Measurements from ENCODE around the gene MRPL20.

The MRPL20 gene

DNA sequence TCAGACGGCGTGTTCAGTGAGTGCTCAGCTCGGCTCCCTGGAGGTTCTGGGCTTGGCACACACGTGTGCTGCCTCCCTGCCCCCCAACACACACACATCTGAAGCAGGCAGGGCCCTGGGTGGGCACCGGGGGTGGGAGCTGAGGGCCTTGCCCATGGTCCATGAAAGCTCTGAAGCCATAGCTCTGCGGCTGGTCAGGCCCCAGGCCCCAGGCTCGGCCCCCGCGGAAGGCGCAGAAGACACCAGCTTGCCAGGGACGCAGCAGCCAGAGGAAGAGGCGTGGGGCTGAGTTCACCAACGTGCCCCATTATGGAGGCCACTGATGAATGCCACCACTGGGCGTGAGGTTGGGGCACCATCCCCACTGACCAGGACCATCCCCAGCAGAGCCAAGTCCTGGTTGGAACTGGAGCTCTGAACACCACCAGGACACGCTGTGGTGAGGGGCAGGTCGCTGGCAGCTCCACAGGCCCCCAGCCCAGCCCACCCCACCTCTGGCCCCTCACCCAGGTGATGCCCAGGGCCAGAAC is 36.3 kb downstream of the MRPL20 start:
- no peak for TF ChIP-seq EP300 (IDR thresholded peaks at IDR 0.05; ENCODE audit: borderline replicate concordance)
- TF ChIP-seq NFIC (IDR thresholded peaks at IDR 0.05): no peak
- TF ChIP-seq EGR1 (IDR thresholded peaks at IDR 0.05): no peak
- TF ChIP-seq FOXM1 (IDR thresholded peaks at IDR 0.05; ENCODE audit: borderline replicate concordance, low read depth): no peak
- no peak for TF ChIP-seq CEBPB (IDR thresholded peaks at IDR 0.05)
- TF ChIP-seq TCF12 (IDR thresholded peaks at IDR 0.05; ENCODE audit: low read depth): no peak
- no peak for TF ChIP-seq CREB1 (IDR thresholded peaks at IDR 0.05; ENCODE audit: low read depth)
- TF ChIP-seq, protein P1, sequence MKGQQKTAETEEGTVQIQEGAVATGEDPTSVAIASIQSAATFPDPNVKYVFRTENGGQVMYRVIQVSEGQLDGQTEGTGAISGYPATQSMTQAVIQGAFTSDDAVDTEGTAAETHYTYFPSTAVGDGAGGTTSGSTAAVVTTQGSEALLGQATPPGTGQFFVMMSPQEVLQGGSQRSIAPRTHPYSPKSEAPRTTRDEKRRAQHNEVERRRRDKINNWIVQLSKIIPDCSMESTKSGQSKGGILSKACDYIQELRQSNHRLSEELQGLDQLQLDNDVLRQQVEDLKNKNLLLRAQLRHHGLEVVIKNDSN (IDR thresholded peaks at IDR 0.05): no peak
- TF ChIP-seq YY1 (IDR thresholded peaks at IDR 0.05; ENCODE audit: low read depth): no peak

DNA sequence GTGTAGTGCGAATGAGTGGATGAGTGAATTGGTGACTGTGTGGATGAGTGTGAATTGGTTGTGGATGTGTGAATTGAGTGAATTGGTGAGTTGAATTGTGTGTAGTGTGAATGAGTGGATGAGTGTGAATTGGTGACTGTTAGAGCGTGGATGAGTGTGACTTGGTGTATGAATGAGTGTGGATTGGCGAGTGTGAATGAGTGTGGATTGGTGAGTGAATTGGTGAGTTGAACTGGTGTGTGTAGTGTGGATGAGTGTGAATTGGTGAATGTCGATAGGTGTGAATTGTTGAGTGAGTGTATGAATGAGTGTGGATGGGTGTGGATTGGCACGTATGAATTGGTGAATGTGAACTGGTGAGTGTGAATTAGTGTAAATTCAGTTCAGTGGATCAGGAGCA is 39.8 kb downstream of the MRPL20 start:
- TF ChIP-seq RAD21 (IDR thresholded peaks at IDR 0.05; ENCODE audit: low read depth): no peak

GRCh38 chr1:1366699-1367066 is 40.4 kb downstream of the MRPL20 start:
- TF ChIP-seq YY1 (IDR thresholded peaks at IDR 0.05; ENCODE audit: low read depth): no peak
- TF ChIP-seq, protein P2, sequence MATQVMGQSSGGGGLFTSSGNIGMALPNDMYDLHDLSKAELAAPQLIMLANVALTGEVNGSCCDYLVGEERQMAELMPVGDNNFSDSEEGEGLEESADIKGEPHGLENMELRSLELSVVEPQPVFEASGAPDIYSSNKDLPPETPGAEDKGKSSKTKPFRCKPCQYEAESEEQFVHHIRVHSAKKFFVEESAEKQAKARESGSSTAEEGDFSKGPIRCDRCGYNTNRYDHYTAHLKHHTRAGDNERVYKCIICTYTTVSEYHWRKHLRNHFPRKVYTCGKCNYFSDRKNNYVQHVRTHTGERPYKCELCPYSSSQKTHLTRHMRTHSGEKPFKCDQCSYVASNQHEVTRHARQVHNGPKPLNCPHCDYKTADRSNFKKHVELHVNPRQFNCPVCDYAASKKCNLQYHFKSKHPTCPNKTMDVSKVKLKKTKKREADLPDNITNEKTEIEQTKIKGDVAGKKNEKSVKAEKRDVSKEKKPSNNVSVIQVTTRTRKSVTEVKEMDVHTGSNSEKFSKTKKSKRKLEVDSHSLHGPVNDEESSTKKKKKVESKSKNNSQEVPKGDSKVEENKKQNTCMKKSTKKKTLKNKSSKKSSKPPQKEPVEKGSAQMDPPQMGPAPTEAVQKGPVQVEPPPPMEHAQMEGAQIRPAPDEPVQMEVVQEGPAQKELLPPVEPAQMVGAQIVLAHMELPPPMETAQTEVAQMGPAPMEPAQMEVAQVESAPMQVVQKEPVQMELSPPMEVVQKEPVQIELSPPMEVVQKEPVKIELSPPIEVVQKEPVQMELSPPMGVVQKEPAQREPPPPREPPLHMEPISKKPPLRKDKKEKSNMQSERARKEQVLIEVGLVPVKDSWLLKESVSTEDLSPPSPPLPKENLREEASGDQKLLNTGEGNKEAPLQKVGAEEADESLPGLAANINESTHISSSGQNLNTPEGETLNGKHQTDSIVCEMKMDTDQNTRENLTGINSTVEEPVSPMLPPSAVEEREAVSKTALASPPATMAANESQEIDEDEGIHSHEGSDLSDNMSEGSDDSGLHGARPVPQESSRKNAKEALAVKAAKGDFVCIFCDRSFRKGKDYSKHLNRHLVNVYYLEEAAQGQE (IDR thresholded peaks at IDR 0.05; ENCODE audit: low read depth): no peak
- TF ChIP-seq TEAD4 (IDR thresholded peaks at IDR 0.05): no peak
- no peak for TF ChIP-seq EP300 (IDR thresholded peaks at IDR 0.05; ENCODE audit: borderline replicate concordance)
- no peak for TF ChIP-seq RAD21 (IDR thresholded peaks at IDR 0.05; ENCODE audit: low read depth)
- no peak for TF ChIP-seq NFIC (IDR thresholded peaks at IDR 0.05)

DNA sequence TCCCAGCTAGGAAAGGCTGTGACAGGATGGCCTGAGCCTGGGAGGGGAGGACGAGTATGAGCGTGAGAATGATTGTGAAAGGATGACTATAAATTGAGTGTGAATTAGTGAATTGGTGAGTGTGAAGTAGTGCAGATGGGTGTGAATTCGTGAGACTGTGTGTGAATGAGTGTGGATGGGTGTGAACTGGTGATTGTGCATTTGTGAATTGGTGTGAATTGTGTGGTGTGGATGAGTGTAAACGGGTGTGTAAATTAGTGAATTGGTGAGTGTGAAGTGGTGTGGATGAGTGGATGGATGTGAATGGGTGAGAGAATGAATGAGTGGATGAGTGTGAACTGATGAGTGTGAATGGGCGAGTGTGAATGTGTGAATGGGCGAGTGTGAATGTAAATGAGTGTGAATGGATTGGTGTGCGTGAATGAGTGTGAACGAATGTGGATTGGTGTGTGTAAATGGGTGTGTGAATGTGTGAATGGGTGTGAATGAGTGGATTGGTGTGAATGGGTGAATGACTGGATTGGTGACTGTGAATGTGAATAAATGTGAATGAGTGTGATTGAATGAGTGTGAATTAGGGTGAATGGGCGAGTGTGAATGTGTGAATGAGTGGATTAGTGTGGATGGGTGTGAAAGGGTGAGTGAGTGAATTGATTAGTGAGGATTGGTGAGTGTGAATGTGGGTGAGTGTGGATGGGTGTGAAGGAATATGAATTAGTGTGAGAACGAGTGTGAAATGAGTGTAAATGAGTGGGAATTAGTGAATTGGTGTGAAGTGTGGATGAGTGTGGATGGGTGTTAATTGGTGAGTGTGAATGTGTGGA is 41.0 kb downstream of the MRPL20 start:
- no peak for TF ChIP-seq TCF12 (IDR thresholded peaks at IDR 0.05; ENCODE audit: low read depth)
- no peak for TF ChIP-seq EP300 (IDR thresholded peaks at IDR 0.05; ENCODE audit: borderline replicate concordance)
- TF ChIP-seq TEAD4 (IDR thresholded peaks at IDR 0.05): no peak
- no peak for TF ChIP-seq RAD21 (IDR thresholded peaks at IDR 0.05; ENCODE audit: low read depth)
- no peak for TF ChIP-seq TAF1 (IDR thresholded peaks at IDR 0.05; ENCODE audit: low read depth)
- no peak for TF ChIP-seq MAX (IDR thresholded peaks at IDR 0.05)
- TF ChIP-seq, protein P1 (IDR thresholded peaks at IDR 0.05): no peak
- TF ChIP-seq EGR1 (IDR thresholded peaks at IDR 0.05): no peak
- no peak for TF ChIP-seq NFIC (IDR thresholded peaks at IDR 0.05)
- TF ChIP-seq ZBTB7A (IDR thresholded peaks at IDR 0.05; ENCODE audit: low read depth): no peak
- TF ChIP-seq CREB1 (IDR thresholded peaks at IDR 0.05; ENCODE audit: low read depth): no peak
- no peak for TF ChIP-seq YY1 (IDR thresholded peaks at IDR 0.05; ENCODE audit: low read depth)
- TF ChIP-seq CEBPB (IDR thresholded peaks at IDR 0.05): no peak
- TF ChIP-seq FOXM1 (IDR thresholded peaks at IDR 0.05; ENCODE audit: borderline replicate concordance, low read depth): no peak
- TF ChIP-seq, protein P2 (IDR thresholded peaks at IDR 0.05; ENCODE audit: low read depth): no peak

- TF ChIP-seq TAF1 (IDR thresholded peaks at IDR 0.05; ENCODE audit: low read depth): no peak
- TF ChIP-seq, protein P2 (IDR thresholded peaks at IDR 0.05; ENCODE audit: low read depth): no peak
- TF ChIP-seq CEBPB (IDR thresholded peaks at IDR 0.05): no peak
- TF ChIP-seq, protein P1 (IDR thresholded peaks at IDR 0.05): no peak
- TF ChIP-seq ZBTB7A (IDR thresholded peaks at IDR 0.05; ENCODE audit: low read depth): no peak
- no peak for TF ChIP-seq CREB1 (IDR thresholded peaks at IDR 0.05; ENCODE audit: low read depth)
- no peak for TF ChIP-seq RAD21 (IDR thresholded peaks at IDR 0.05; ENCODE audit: low read depth)
- TF ChIP-seq MAX (IDR thresholded peaks at IDR 0.05): no peak
- no peak for TF ChIP-seq TCF12 (IDR thresholded peaks at IDR 0.05; ENCODE audit: low read depth)
- no peak for TF ChIP-seq YY1 (IDR thresholded peaks at IDR 0.05; ENCODE audit: low read depth)
- no peak for TF ChIP-seq FOXM1 (IDR thresholded peaks at IDR 0.05; ENCODE audit: borderline replicate concordance, low read depth)
Measured at GRCh38 chr1:1364266-1364665, 42.8 kb downstream of the MRPL20 start.

Data from Ishikawa (cell line).